PC-9 (cell line): ENCODE data around the gene PARP16. TPM values are rescaled to one million over a fixed set of nuclear protein-coding genes. Genes with fewer than 3 reads are reported as not detected.

Source experiments
- BruUV-seq: library from RNA; stranded (reverse); fragments of 400-500 nt; replicated peaks from 2 replicates; lab custom pipeline; 2021; lab: Mats Ljungman, UMichigan
- CTCF ChIA-PET: fragments of 300-600 bp; sonication (Branson Sonifier 250); formaldehyde crosslinking; loops from one replicate; lab custom pipeline; 2022; ENCODE audit warnings: antibody characterized with exemption; lab: Charles Lee
- POLR2A ChIA-PET: fragments of 300-600 bp; sonication (Branson Sonifier 250); formaldehyde crosslinking; loops from one replicate; lab custom pipeline; 2022; ENCODE audit warnings: antibody characterized with exemption; ENCODE audit not compliant: unreplicated experiment; lab: Charles Lee
- DNase-seq, 2 experiments: peaks; one replicate each; pipeline versions ENCODE4 v3.0.0 to v3.0.0-alpha.2; 2015 to 2022; ENCODE audit warnings: mixed read lengths in 1 of 2
- H2AFZ ChIP-seq: fragments of 200-600 bp; sonication (generic); 2 replicates; pipeline ENCODE4 v1.8.1; 2017; ENCODE audit warnings: antibody characterized with exemption
- H3F3A ChIP-seq: fragments of 200-600 bp; sonication (generic); 2 replicates; pipeline ENCODE4 v1.8.1; 2017; ENCODE audit warnings: antibody characterized with exemption, mild to moderate bottlenecking, low read depth; ENCODE audit not compliant: insufficient read depth
- H3K27ac ChIP-seq: fragments of 200-600 bp; sonication (generic); 2 replicates; pipeline ENCODE4 v1.6.1; 2016; ENCODE audit warnings: mixed run types
- H3K27me3 ChIP-seq: fragments of 200-600 bp; sonication (generic); 2 replicates; pipeline ENCODE4 v1.6.1; 2016; ENCODE audit warnings: low read depth, mixed run types; ENCODE audit not compliant: insufficient read depth
- H3K36me3 ChIP-seq: fragments of 200-600 bp; sonication (generic); 2 replicates; pipeline ENCODE4 v1.6.1; 2016; ENCODE audit warnings: low read depth, mixed run types
- H3K4me1 ChIP-seq: fragments of 200-600 bp; sonication (generic); replicated peaks from 2 replicates; pipeline ENCODE4 v1.6.1; 2016; ENCODE audit warnings: mixed run types; ENCODE audit not compliant: insufficient read depth
- H3K4me2 ChIP-seq: fragments of 200-600 bp; sonication (generic); 2 replicates; pipeline ENCODE4 v1.6.1; 2017; ENCODE audit warnings: mixed run types
- H3K4me3 ChIP-seq: fragments of 200-600 bp; sonication (generic); 2 replicates; pipeline ENCODE4 v1.6.1; 2016; ENCODE audit warnings: mixed run types
- H3K79me2 ChIP-seq: fragments of 200-600 bp; sonication (generic); 2 replicates; pipeline ENCODE4 v1.6.1; 2017; ENCODE audit warnings: low read depth, mixed run types
- H3K9me2 ChIP-seq: fragments of 200-600 bp; sonication (generic); 2 replicates; pipeline ENCODE4 v1.8.1; 2017; ENCODE audit warnings: mild to moderate bottlenecking; ENCODE audit not compliant: insufficient read depth
- H3K9me3 ChIP-seq: fragments of 200-600 bp; sonication (generic); 2 replicates; pipeline ENCODE4 v1.8.1; 2016; ENCODE audit warnings: low read depth; ENCODE audit not compliant: insufficient read depth
- H4K20me1 ChIP-seq: fragments of 200-600 bp; sonication (generic); 2 replicates; pipeline ENCODE4 v1.8.1; 2017; ENCODE audit not compliant: insufficient read depth
- CTCF ChIP-seq: fragments of 200-600 bp; sonication (generic); conservative IDR thresholded peaks from 2 replicates; pipeline ENCODE4 v1.6.1; 2017; ENCODE audit warnings: mixed run types, antibody characterized with exemption, mild to moderate bottlenecking, moderate library complexity
- EZH2 ChIP-seq: fragments of 200-600 bp; sonication (generic); IDR thresholded peaks from 2 replicates; pipeline ENCODE4 v1.8.0; 2017; ENCODE audit warnings: antibody characterized with exemption, low read depth
- intact Hi-C: fragments of 100-400 bp; cut with micrococcal nuclease; formaldehyde crosslinking; loops from one replicate; pipeline ENCODE4 v1.10.0; 2022; ENCODE audit not compliant: unreplicated experiment
- total RNA-seq: library from RNA; stranded (reverse); gene quantifications from 2 replicates; pipeline ENCODE4 v1.2.3, GENCODE V29; 2021

Gene PARP16
- total RNA-seq, 1 experiment from 2014 or later: 12.3 TPM

GRCh38 chr15:65254356-65254755 is 32.3 kb downstream of the PARP16 start:
- TF ChIP-seq EZH2: no peak
- no peak for TF ChIP-seq CTCF
- ChIA-PET POLR2A (no interaction called here), CTCF (no interaction called here)

GRCh38 chr15:65249641-65250040 is 37.0 kb downstream of the PARP16 start:
- Histone ChIP-seq H3K9me3 (no peaks in the 10 kb centered on the region), H3K4me3 (no peak overlapping the region), H2AFZ (no peak overlapping the region), H3K9me2 (no peaks in the 10 kb centered on the region), H3K27me3 (no peaks in the 10 kb centered on the region), H3F3A (no peaks in the 10 kb centered on the region), H3K4me2 (no peak overlapping the region), H3K4me1 (no peaks in the 10 kb centered on the region), H3K27ac (no peak overlapping the region), H3K79me2 (no peaks in the 10 kb centered on the region), H3K36me3 (no peaks in the 10 kb centered on the region), H4K20me1 (no peaks in the 10 kb centered on the region)
- TF ChIP-seq CTCF: no peak
- no peak for TF ChIP-seq EZH2
- POLR2A ChIA-PET: no interaction called here
- intact Hi-C loops: loop anchor here (10.0 kb wide), 1 partner anchor 45 kb away; no protein-coding TSS in a partner anchor
- CTCF ChIA-PET: no interaction called here
- no peak for DNase-seq
- no TSS peak for BruUV-seq

More at GRCh38 chr15:65254356-65254755, 32.3 kb downstream of the PARP16 start:
- Histone ChIP-seq H3K27ac (no peak overlapping the region), H3K9me3 (no peaks in the 10 kb centered on the region), H4K20me1 (no peaks in the 10 kb centered on the region), H3K9me2 (no peaks in the 10 kb centered on the region), H3K4me2 (no peak overlapping the region), H3K79me2 (no peaks in the 10 kb centered on the region), H3K4me3 (no peak overlapping the region), H3K4me1 (no peaks in the 10 kb centered on the region), H3K27me3 (no peaks in the 10 kb centered on the region), H2AFZ (no peak overlapping the region), H3K36me3 (no peaks in the 10 kb centered on the region), H3F3A (no peaks in the 10 kb centered on the region)
- BruUV-seq: no TSS peak
- DNase-seq: no peak
- intact Hi-C loops: loop anchor here (10.0 kb wide), 1 partner anchor 50 kb away; no protein-coding TSS in a partner anchor

- H3F3A ChIP-seq: no peaks in the 10 kb centered on the region
- no peak overlapping the region for H3K27ac ChIP-seq
- ChIA-PET POLR2A (no interaction called here), CTCF (no interaction called here)
- no peaks in the 10 kb centered on the region for H3K9me3 ChIP-seq
- no peak overlapping the region for H3K4me2 ChIP-seq
- no peaks in the 10 kb centered on the region for H3K27me3 ChIP-seq
- no TSS peak for BruUV-seq
- H3K4me1 ChIP-seq: no peaks in the 10 kb centered on the region
- intact Hi-C loops: no loop called here
- TF ChIP-seq EZH2 (no peak), CTCF (no peak)
- H4K20me1 ChIP-seq: no peaks in the 10 kb centered on the region
- no peaks in the 10 kb centered on the region for H3K9me2 ChIP-seq
- H2AFZ ChIP-seq: no peak overlapping the region
- H3K4me3 ChIP-seq: no peak overlapping the region
- DNase-seq: no peak
- H3K36me3 ChIP-seq: no peaks in the 10 kb centered on the region
- H3K79me2 ChIP-seq: no peaks in the 10 kb centered on the region
Measured at GRCh38 chr15:65248511-65249255, 38.0 kb downstream of the PARP16 start.
